22Rv1 (cell line): Measurements from ENCODE around the gene GFM1.

ENCODE experiments used
- ZFX ChIP-seq: fragments of 450-650 bp; IDR thresholded peaks from 2 replicates; pipeline ENCODE4 v1.6.1; 2017; ENCODE audit warnings: antibody characterized with exemption, borderline replicate concordance
- TF ChIP-seq, protein P1 (sequence below): fragments of 450-650 bp; IDR thresholded peaks from 2 replicates; pipeline ENCODE4 v1.5.1; 2017; ENCODE audit warnings: mild to moderate bottlenecking

DNA sequence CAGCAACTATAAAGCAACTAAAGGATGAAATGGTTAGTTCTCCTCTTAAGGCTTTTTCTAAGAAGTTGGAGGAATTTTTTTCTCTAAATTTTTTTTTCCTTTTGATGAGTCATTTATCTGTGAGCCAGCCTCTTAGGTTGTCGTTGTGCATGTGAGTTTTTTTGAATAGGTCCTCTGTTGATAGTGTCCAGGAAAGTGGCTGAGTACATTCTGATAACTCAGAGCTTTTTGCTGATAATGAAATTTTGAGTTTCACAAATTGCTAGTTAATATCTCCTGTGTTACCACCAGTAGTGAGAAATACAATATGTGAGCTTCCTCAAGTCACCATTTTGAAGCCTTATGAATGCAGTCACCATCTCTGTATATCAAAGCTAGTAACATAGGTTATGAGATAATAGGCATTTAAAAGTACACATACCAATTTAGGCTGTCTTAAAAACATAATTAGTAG, 35.2 kb downstream of the GFM1 start:
- TF ChIP-seq, protein P1, sequence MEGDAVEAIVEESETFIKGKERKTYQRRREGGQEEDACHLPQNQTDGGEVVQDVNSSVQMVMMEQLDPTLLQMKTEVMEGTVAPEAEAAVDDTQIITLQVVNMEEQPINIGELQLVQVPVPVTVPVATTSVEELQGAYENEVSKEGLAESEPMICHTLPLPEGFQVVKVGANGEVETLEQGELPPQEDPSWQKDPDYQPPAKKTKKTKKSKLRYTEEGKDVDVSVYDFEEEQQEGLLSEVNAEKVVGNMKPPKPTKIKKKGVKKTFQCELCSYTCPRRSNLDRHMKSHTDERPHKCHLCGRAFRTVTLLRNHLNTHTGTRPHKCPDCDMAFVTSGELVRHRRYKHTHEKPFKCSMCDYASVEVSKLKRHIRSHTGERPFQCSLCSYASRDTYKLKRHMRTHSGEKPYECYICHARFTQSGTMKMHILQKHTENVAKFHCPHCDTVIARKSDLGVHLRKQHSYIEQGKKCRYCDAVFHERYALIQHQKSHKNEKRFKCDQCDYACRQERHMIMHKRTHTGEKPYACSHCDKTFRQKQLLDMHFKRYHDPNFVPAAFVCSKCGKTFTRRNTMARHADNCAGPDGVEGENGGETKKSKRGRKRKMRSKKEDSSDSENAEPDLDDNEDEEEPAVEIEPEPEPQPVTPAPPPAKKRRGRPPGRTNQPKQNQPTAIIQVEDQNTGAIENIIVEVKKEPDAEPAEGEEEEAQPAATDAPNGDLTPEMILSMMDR, result no peak
- no peak for TF ChIP-seq ZFX
